Measurements from ENCODE around the gene NFIX. TPM values are rescaled to one million over a fixed set of nuclear protein-coding genes. Genes with fewer than 3 reads are reported as not detected.

The NFIX gene
- total and polyA plus RNA-seq, 2 donors (not counting 1 experiment from before 2014, with no cell fraction given) = 35.7 to 74.8 TPM

DNA sequence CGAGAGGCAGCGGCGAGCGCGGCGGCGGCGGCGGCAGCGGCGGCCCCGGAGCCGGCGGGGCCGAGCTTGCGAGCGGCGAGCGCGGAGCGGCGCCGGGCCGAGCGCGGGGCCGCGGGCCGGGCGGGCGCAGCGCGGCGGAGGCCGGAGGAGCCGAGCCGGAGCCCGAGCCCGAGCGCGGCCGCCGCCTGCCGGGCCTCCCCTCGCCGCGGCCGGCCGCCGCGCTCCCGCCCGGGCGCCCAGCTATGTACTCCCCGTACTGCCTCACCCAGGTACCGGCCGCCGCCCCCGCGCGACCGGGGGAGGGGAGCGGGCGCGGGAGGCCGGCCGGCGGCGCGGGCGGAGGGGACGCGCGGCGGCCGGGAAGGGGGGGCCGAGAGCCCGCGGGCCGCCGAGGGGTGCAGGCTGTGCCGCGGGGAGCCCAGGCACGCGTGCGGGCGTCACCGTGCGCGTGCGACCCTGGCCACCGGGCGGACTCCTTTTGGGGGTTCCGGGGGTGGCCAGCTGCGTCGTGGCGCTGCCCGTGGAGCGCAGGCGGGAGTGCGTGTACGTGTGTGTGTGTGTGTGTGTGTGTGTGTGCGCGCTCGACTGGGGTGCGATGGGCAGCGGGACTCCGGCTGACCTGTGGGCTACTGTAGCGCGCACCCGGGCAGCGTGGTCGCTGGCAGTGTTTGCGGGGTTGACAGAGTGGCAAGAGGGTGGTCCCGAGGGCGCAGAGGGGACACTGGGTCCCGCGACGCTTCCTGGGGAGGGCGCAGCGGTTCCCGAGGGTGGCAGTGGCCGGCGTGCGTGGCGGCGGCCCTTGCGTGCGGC lies 526 bp downstream of the NFIX start:
- TF ChIP-seq, protein P1, sequence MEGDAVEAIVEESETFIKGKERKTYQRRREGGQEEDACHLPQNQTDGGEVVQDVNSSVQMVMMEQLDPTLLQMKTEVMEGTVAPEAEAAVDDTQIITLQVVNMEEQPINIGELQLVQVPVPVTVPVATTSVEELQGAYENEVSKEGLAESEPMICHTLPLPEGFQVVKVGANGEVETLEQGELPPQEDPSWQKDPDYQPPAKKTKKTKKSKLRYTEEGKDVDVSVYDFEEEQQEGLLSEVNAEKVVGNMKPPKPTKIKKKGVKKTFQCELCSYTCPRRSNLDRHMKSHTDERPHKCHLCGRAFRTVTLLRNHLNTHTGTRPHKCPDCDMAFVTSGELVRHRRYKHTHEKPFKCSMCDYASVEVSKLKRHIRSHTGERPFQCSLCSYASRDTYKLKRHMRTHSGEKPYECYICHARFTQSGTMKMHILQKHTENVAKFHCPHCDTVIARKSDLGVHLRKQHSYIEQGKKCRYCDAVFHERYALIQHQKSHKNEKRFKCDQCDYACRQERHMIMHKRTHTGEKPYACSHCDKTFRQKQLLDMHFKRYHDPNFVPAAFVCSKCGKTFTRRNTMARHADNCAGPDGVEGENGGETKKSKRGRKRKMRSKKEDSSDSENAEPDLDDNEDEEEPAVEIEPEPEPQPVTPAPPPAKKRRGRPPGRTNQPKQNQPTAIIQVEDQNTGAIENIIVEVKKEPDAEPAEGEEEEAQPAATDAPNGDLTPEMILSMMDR (conservative IDR thresholded peaks at IDR 0.05 in 1 of 2, IDR thresholded peaks at IDR 0.05 in 1 of 2; ENCODE audit: low read depth in 1 of 2, low read length in 2 of 2) = no peak
- TF ChIP-seq EZH2 (IDR thresholded peaks at IDR 0.05; ENCODE audit: low read length, missing control alignments) = no peak
- H3K36me3 ChIP-seq (ENCODE audit: control insufficient read depth, insufficient read depth, low read length) = peaks cover 10% of the 10 kb centered on the region
- H2AFZ ChIP-seq (ENCODE audit: low read length) = no peak overlapping the region
- no peaks in the 10 kb centered on the region for H4K20me1 ChIP-seq (ENCODE audit: control insufficient read depth, extremely low read depth, insufficient read depth, low read length)
- H3K27ac ChIP-seq (ENCODE audit: insufficient read depth, low read length) = peak overlapping the region; percentile 90
- H3K4me3 ChIP-seq (replicated peaks in 1 of 4; ENCODE audit: control extremely low read depth in 1 of 4, insufficient read depth in 1 of 4, low read depth in 3 of 4, low read length in 4 of 4) = peak overlapping the region; percentile 53 to 95 (median 76)
- peaks cover 5% of the 10 kb centered on the region for H3K4me1 ChIP-seq (ENCODE audit: control insufficient read depth, extremely low read depth, insufficient read depth, low read length)
- H3K79me2 ChIP-seq (ENCODE audit: control insufficient read depth, insufficient read depth, low read length) = peaks cover 50% of the 10 kb centered on the region
- no peaks in the 10 kb centered on the region for H3K9me3 ChIP-seq (ENCODE audit: control insufficient read depth, insufficient read depth, low read depth, low read length)
- H3K4me2 ChIP-seq (ENCODE audit: extremely low read depth, insufficient read depth, low read length) = peak overlapping the region; percentile 8
- H3K27me3 ChIP-seq (ENCODE audit: control insufficient read depth, insufficient read depth, low read length) = no peaks in the 10 kb centered on the region
- H3K9ac ChIP-seq (ENCODE audit: insufficient read depth, low read length) = peak overlapping the region; percentile 89
- peak in 1 of 2 donors; percentile 36 for DNase-seq (ENCODE audit: low read depth in 2 of 2)

DNA sequence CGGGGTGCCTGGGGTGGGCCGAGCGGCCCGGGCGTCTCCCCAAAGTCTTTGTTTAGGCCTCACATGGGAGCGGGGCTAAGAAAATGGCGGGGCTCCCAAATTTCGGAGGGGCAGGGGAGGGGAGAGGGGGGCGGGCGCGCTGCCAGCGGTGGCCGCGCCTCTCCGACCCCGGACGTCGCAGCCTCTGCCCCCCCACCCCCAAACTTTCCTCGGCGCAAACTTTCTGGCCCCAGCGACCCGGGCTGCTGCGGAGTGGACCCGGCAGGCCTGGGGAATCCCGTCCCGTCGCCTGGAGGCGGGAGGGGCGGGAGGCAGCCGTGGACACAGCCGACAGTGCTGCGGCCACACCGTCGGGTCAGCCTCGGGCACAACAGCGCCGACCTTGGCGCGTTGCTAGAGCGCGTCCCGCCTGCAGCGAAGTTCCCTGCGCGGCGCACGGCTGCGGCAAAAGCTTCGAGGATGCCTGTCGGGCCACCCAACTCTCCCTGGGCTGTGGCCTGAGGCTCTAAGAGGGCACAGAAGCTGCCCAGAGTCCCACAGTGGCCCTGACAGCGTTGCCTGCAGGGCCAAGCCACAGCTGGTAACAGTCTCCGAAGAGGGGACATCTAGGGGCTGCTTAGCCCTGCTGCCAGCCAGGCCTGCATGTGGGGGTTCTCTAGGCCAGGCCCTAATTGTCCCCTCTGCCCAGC lies 1.3 kb downstream of the NFIX start:
- peaks cover 57% of the 10 kb centered on the region for H3K79me2 ChIP-seq (ENCODE audit: control insufficient read depth, insufficient read depth, low read length)
- no peak overlapping the region for H2AFZ ChIP-seq (ENCODE audit: low read length)

More for the DNA sequence above, 1.3 kb downstream of the NFIX start:
- peak overlapping the region; percentile 97 for H3K4me2 ChIP-seq (ENCODE audit: extremely low read depth, insufficient read depth, low read length)
- H3K27me3 ChIP-seq (ENCODE audit: control insufficient read depth, insufficient read depth, low read length) = no peaks in the 10 kb centered on the region
- H4K20me1 ChIP-seq (ENCODE audit: control insufficient read depth, extremely low read depth, insufficient read depth, low read length) = no peaks in the 10 kb centered on the region
- TF ChIP-seq, protein P1 (conservative IDR thresholded peaks at IDR 0.05 in 1 of 2, IDR thresholded peaks at IDR 0.05 in 1 of 2; ENCODE audit: low read depth in 1 of 2, low read length in 2 of 2) = no peak
- no peak for TF ChIP-seq EZH2 (IDR thresholded peaks at IDR 0.05; ENCODE audit: low read length, missing control alignments)
- H3K9ac ChIP-seq (ENCODE audit: insufficient read depth, low read length) = peak overlapping the region; percentile 89
- peaks cover 12% of the 10 kb centered on the region for H3K4me1 ChIP-seq (ENCODE audit: control insufficient read depth, extremely low read depth, insufficient read depth, low read length)
- DNase-seq (ENCODE audit: low read depth in 2 of 2) = peak in 1 of 2 donors; percentile 43
- peak overlapping the region; percentile 90 for H3K27ac ChIP-seq (ENCODE audit: insufficient read depth, low read length)
- peaks cover 11% of the 10 kb centered on the region for H3K36me3 ChIP-seq (ENCODE audit: control insufficient read depth, insufficient read depth, low read length)
- peak overlapping the region; percentile 53 to 95 (median 76) for H3K4me3 ChIP-seq (replicated peaks in 1 of 4; ENCODE audit: control extremely low read depth in 1 of 4, insufficient read depth in 1 of 4, low read depth in 3 of 4, low read length in 4 of 4)
- H3K9me3 ChIP-seq (ENCODE audit: control insufficient read depth, insufficient read depth, low read depth, low read length) = no peaks in the 10 kb centered on the region
